Measurements from ENCODE around the gene TRPM3. TPM values are rescaled to one million over a fixed set of nuclear protein-coding genes. Genes with fewer than 3 reads are reported as not detected.

The TRPM3 gene
- total RNA-seq, 2 experiments from 2014 or later: not detected

DNA sequence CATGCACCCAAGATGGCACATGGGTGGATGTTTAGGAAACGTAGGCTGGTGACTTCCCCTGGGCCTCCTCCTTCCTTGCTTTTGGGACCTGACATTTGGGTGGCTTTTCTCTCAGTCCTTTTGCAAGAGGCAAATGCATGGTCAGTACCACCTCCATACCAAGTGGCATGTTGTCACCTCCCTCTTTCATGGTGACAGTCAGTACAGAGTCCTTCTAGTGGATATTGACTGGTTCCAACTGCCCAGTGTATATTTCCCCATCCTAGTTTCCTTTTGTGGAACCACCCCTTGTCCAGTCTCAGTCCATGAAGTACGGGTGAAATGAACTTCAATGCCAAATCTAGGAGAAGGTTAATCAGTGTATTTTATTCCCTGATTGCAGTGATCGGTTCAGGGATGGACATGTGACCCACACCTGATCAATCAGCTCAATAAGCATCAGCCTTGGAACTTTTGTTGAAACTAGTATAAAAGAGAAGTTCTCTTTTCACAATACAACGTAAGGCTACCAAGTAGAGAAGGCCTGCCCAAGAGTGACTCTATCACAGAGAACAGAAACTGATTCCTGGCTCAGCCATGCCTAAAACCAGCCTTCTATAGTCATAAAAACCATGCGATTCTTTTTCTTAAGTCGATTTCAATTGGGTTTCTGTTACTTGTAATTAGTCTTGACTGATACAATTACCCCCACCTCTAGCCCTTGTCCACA is 563.6 kb downstream of the TRPM3 start:
- Histone ChIP-seq H3K36me3 (ENCODE audit: insufficient read depth, low read length) (no peaks in the 10 kb centered on the region), H3K4me3 (ENCODE audit: low read length) (no peak overlapping the region), H3K27ac (ENCODE audit: low read depth in 1 of 2, low read length in 2 of 2) (no peak overlapping the region), H3K27me3 (ENCODE audit: control insufficient read depth in 1 of 2, insufficient read depth in 2 of 2, low read length in 2 of 2) (no peaks in the 10 kb centered on the region), H3K4me1 (ENCODE audit: insufficient read depth, low read length) (peaks cover 2% of the 10 kb centered on the region), H3K9me3 (ENCODE audit: control insufficient read depth in 1 of 2, insufficient read depth in 1 of 2, low read length in 2 of 2) (no peaks in the 10 kb centered on the region)
- ATAC-seq (ENCODE audit: poor library complexity): no peak
- no peak for DNase-seq
- Mint-ChIP-seq H3K4me3 (no peak overlapping the region), H3K27ac (no peak overlapping the region), H3K4me1 (ENCODE audit: low read depth) (peaks cover 14% of the 10 kb centered on the region), H3K36me3 (ENCODE audit: low read depth) (no peaks in the 10 kb centered on the region), H3K27me3 (no peaks in the 10 kb centered on the region), H3K9me3 (no peaks in the 10 kb centered on the region)
- ChIA-PET POLR2A (no interaction called here), CTCF (no interaction called here)
- TF ChIP-seq, protein P1, sequence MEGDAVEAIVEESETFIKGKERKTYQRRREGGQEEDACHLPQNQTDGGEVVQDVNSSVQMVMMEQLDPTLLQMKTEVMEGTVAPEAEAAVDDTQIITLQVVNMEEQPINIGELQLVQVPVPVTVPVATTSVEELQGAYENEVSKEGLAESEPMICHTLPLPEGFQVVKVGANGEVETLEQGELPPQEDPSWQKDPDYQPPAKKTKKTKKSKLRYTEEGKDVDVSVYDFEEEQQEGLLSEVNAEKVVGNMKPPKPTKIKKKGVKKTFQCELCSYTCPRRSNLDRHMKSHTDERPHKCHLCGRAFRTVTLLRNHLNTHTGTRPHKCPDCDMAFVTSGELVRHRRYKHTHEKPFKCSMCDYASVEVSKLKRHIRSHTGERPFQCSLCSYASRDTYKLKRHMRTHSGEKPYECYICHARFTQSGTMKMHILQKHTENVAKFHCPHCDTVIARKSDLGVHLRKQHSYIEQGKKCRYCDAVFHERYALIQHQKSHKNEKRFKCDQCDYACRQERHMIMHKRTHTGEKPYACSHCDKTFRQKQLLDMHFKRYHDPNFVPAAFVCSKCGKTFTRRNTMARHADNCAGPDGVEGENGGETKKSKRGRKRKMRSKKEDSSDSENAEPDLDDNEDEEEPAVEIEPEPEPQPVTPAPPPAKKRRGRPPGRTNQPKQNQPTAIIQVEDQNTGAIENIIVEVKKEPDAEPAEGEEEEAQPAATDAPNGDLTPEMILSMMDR (IDR thresholded peaks at IDR 0.05): no peak
- intact Hi-C loops (cut with DNase I, micrococcal nuclease): loop anchor here in 1 of 2 experiments (1.0 kb wide), 1 partner anchor 12 kb away; no protein-coding TSS in a partner anchor

DNA sequence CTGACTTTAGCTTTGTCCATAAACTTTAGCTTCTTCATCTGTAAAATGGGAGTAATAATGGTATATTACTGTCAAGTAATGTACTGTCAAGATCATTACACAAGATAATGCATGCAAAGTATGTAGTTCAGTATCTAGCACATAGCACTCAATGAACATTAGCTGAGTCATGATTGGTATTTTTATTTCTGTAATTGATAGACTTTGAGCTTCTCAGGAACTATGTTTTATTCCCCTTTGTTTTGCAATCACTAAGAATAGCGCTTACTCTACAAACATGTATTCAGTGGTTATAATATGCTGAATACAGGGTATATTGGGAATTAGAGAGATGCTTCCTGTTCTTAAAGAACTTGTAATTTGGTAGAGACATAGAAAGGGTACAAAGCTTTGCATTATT is 564.6 kb downstream of the TRPM3 start:
- Histone ChIP-seq H3K9me3 (ENCODE audit: control insufficient read depth in 1 of 2, insufficient read depth in 1 of 2, low read length in 2 of 2) (no peaks in the 10 kb centered on the region), H3K4me1 (ENCODE audit: insufficient read depth, low read length) (no peaks in the 10 kb centered on the region), H3K4me3 (ENCODE audit: low read length) (no peak overlapping the region), H3K27me3 (ENCODE audit: control insufficient read depth in 1 of 2, insufficient read depth in 2 of 2, low read length in 2 of 2) (no peaks in the 10 kb centered on the region), H3K36me3 (ENCODE audit: insufficient read depth, low read length) (no peaks in the 10 kb centered on the region), H3K27ac (ENCODE audit: low read depth in 1 of 2, low read length in 2 of 2) (no peak overlapping the region)
- intact Hi-C loops (cut with DNase I, micrococcal nuclease): no loop called here
- ATAC-seq (ENCODE audit: poor library complexity) (no peak), DNase-seq (no peak)
- H3K9me3 Mint-ChIP-seq: no peaks in the 10 kb centered on the region
- H3K27me3 Mint-ChIP-seq: no peaks in the 10 kb centered on the region
- TF ChIP-seq, protein P1 (IDR thresholded peaks at IDR 0.05): no peak
- POLR2A ChIA-PET: no interaction called here
- no peaks in the 10 kb centered on the region for H3K36me3 Mint-ChIP-seq (ENCODE audit: low read depth)
- H3K27ac Mint-ChIP-seq: no peak overlapping the region
- peaks cover 6% of the 10 kb centered on the region for H3K4me1 Mint-ChIP-seq (ENCODE audit: low read depth)
- CTCF ChIA-PET: interaction anchor here (0.5 kb wide), 1 partner anchor 876 kb away, joined by 4 read pairs; no protein-coding TSS in a partner anchor
- no peak overlapping the region for H3K4me3 Mint-ChIP-seq

DNA sequence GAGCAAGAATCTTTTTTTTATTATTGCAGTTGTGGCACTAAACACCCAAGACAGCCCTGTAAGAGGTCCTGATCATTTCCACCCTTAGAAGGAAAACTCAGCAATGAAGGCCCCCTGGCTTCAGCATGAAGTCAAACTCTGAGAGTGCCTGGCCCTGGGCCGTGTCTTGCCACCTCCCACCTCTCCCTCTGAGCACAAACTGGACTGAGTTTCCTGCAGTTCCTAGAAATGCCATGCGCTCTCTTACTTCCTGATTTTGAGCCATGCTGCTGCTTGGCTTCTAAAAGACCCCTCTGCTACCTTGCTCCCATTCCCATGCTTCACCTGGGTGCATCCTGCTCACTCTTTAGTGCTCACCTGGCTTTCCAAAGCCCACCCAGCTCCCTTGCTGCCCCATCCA is 566.5 kb downstream of the TRPM3 start:
- POLR2A ChIA-PET: no interaction called here
- H3K9me3 Mint-ChIP-seq: no peaks in the 10 kb centered on the region
- no peak overlapping the region for H3K4me3 ChIP-seq (ENCODE audit: low read length)
- no peaks in the 10 kb centered on the region for H3K36me3 ChIP-seq (ENCODE audit: insufficient read depth, low read length)
- no peaks in the 10 kb centered on the region for H3K4me1 Mint-ChIP-seq (ENCODE audit: low read depth)
- H3K4me3 Mint-ChIP-seq: no peak overlapping the region
- ATAC-seq (ENCODE audit: poor library complexity) (no peak), DNase-seq (no peak)
- TF ChIP-seq, protein P1 (IDR thresholded peaks at IDR 0.05): no peak
- H3K27me3 Mint-ChIP-seq: no peaks in the 10 kb centered on the region
- no peak overlapping the region for H3K27ac Mint-ChIP-seq
- no peaks in the 10 kb centered on the region for H3K27me3 ChIP-seq (ENCODE audit: control insufficient read depth in 1 of 2, insufficient read depth in 2 of 2, low read length in 2 of 2)
- CTCF ChIA-PET: no interaction called here
- H3K27ac ChIP-seq (ENCODE audit: low read depth in 1 of 2, low read length in 2 of 2): no peak overlapping the region
- intact Hi-C loops (cut with DNase I, micrococcal nuclease): no loop called here
- H3K36me3 Mint-ChIP-seq (ENCODE audit: low read depth): no peaks in the 10 kb centered on the region
- H3K9me3 ChIP-seq (ENCODE audit: control insufficient read depth in 1 of 2, insufficient read depth in 1 of 2, low read length in 2 of 2): no peaks in the 10 kb centered on the region
- H3K4me1 ChIP-seq (ENCODE audit: insufficient read depth, low read length): no peaks in the 10 kb centered on the region

All from CD4-positive, alpha-beta T cell (primary cell).